ENCODE measurements around the gene PDE6B.

DNA sequence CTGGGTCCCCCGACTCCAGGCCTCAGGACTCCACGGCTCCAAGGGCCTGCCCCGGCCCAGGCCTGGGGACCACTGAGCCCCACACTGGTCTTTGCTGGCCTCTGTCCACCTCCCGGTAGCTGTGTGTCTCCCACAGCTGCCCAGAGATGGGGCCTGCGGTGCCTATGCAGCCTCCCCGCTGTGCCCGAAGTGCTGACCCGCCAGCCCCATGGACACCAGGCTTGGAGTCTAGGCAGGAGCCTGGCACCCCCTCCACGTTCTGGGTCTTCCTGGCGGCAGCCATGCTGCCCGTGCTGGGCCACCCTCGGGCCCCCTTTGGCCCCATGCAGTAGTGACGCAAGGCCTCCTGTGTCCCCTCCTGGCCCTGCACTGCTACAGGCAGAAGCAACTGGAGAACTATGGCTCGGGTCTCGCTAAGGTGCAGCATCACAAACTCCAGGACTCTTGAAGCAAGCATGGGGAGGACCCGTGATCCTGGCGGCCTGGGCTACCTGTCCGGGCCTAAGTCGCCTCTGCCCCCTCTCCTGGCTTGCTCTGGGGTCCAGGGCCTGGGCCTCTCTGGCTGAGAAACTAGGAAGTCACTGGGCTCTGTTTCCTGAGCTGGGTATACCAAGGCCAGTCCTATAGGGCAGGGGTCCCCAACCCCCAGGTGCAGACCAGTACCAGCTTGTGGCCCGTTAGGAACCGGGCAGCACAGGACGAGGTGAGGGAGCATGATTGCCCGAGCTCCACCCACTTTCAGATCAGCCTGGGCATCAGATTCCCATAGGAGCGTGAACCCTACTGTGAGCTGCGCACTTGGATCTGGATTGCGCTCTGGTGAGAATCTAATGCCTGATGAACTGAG lies 49.9 kb downstream of the PDE6B start:
- TF ChIP-seq, protein P1, sequence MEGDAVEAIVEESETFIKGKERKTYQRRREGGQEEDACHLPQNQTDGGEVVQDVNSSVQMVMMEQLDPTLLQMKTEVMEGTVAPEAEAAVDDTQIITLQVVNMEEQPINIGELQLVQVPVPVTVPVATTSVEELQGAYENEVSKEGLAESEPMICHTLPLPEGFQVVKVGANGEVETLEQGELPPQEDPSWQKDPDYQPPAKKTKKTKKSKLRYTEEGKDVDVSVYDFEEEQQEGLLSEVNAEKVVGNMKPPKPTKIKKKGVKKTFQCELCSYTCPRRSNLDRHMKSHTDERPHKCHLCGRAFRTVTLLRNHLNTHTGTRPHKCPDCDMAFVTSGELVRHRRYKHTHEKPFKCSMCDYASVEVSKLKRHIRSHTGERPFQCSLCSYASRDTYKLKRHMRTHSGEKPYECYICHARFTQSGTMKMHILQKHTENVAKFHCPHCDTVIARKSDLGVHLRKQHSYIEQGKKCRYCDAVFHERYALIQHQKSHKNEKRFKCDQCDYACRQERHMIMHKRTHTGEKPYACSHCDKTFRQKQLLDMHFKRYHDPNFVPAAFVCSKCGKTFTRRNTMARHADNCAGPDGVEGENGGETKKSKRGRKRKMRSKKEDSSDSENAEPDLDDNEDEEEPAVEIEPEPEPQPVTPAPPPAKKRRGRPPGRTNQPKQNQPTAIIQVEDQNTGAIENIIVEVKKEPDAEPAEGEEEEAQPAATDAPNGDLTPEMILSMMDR (IDR thresholded peaks at IDR 0.05), result no peak
- TF ChIP-seq POLR2A (IDR thresholded peaks at IDR 0.05), result no peak
- no peak for TF ChIP-seq POLR2AphosphoS5 (IDR thresholded peaks at IDR 0.05)
- no peak for TF ChIP-seq EP300 (IDR thresholded peaks at IDR 0.05)

All from upper lobe of left lung (tissue), 4 donors.